Fibroblast of skin of left biceps (primary cell): ENCODE results near the gene CNBP.
"Not testable (repeated sequence)": the region's sequence is repeated elsewhere in the genome, so short reads cannot be mapped to it uniquely, and the experiment has no call there.

Experiments
- DNase-seq, 2 experiments: peaks; one replicate each; pipeline ENCODE4 v3.0.0-alpha.2; 2013; ENCODE audit warnings: low read depth in 2 of 2

Gene CNBP

DNA sequence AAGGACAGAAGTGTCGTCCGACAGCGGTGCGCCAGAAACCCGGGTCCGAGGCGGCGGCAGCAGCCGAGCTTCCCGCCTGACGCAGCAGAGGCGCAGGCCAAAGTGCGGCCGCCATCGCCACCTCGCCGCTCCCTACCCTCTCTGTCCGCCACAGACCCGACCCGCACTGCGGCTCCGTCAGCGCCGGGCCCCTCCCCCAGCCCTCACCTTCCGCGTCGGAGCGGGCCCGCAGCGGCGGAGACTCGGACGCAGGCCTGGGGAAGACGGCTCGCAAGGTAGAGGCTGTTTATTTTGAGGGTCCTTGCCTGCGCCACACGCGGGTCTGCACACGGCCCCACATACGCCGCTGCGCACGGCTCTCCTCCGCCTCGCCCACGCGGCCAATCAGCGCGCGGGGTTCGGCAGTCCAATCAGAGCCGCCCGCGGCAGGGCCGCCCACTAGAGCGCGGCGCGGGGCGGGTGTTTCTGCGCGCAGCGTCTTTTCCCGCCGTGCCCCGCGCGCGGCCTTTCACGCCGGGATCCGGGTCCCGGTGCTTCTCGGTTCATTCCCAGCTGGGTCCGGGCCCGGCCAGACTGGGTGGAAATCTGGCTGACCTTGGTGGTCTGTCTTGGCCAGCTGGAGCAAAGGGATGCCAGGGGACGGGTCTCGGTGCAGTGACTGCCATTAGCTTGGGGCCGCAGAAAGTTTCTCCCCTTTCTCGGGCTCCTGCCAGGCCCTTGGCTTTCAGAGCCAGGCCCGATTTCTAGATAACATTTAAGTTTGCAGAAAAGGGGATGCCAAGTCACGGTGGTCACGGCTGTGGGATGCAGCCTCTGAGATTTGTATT lies at the start of gene CNBP:
Gene CNBP (minus strand): TSS at position 328 of the 827 bp plus-strand sequence. CDS start 12,139 bp downstream, outside the sequence.
- DNase-seq, result peak; percentile 82 to 87

GRCh38 chr3:129231331-129232119 lies 47.8 kb upstream of the CNBP start:
- no peak for DNase-seq

- no peak for DNase-seq
Observed at GRCh38 chr3:129230311-129231019, 46.8 kb upstream of the CNBP start.

DNA sequence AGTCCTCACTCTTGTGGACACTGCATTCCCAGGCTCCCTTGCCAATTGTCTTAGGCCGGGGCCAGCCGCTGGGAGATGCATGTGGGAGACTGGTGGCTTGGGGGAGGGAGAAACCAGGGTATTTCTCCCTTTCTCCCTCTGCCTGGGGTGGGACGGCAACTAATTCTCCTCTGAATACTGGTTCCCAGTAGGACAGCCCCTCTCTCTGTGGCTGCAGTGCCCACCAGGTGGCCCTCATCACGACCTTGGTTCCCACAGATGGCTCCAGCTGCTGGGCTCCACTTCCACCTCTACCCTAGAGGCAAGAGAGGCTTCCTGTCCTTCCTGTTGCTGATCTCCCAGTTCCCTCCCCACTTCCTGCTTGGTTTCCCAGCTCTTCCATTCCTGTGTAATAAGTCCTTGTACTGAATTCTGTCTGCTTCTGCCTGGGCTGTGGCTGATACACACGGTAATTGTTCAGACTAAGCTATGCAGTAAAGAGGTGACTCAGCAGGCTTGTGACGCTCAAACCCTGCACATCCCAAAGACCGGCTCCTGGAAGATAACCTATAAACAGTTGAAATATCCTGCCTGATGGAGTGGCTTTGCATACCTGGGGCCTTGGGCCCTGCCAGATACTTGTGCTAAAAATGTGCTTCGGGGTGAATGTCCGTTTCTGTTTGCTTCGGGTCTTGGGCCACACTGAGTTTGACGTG lies 45.3 kb upstream of the CNBP start:
- DNase-seq, result peak in 1 of 2 experiments; percentile 24

- DNase-seq, result peak in 1 of 2 experiments; percentile 33
Observed at GRCh38 chr3:129226374-129226773, 42.7 kb upstream of the CNBP start.

- no peak for DNase-seq
Observed at GRCh38 chr3:129224984-129225393, 41.3 kb upstream of the CNBP start.

DNA sequence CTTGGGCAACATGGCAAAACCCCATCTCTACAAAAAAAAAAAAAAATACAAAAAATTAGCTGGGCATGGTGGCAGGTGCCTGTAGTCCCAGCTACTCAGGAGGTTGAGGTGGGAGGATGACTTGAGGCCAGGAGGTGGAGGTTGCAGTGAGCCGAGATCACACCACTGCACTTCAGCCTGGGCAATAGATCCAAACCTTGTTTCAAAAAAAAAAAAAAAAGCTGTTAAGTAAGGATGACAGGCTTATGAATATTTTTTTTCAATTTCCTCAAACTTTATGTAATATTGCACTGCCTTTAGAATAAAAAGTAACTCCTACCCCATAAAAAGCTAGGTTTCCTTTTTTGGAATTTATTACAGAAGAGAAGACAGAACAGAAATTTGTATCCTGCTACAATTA lies 40.7 kb upstream of the CNBP start:
- DNase-seq, result not testable (repeated sequence)

DNA sequence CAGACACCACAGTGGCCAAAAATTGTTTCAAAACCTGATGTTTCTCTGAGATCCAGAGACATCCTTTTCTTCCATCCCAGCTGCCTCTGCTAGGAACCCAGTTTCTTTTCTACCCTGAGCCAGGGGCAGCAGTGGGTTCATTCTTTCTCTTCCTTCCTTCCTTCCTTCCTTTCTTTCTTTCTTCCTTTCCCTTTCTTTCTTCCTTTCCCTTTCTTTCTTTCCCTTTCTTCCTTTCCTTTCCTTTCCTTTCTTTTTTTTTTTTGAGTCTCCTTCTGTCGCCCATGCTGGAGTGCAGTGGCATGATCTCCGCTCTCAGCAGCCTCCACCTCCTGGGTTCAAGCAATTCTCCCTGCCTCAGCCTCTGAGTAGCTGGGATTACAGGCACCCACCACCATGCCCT lies 35.0 kb upstream of the CNBP start:
- DNase-seq, result no peak

GRCh38 chr3:129213238-129213637 lies 29.5 kb upstream of the CNBP start:
- DNase-seq, result no peak

DNA sequence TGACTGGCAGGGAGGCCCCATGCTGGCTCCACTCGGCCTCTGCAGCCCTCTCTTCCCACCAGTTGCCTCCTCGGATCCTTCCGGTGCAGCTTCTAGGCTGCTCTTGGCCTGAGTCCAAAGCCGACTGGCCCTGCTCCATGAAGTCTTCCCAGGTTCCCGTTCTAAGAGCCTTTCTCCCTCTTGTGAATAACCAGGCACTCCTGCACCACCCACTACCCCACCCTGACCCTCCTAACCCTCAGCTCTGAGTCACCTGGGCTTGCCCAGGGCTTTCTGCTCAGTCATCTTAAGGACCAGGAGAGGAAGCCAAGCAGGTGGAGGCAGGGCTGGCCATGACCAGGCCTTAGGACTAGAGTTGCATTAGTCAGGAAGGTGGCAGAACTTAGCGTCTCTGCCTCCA lies 28.1 kb upstream of the CNBP start:
- no peak for DNase-seq

DNA sequence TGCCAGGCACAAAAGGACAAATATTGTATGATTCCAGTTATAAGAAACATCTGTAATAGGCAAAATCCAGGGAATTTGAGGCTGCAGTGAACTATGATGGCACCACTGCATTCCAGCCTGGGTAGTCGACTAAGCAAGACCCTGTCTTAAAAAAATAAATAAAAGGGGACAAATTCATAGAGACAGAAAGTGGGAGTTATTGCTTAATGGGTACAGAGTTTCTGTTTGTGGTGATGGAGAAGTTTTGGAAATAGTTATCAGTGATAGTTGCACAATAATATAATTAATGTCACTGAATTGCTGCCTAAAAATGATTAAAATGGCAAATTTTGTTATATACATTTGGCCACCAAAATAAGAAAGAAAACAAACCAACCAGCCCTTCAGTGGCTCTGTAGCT lies 27.6 kb upstream of the CNBP start:
- no peak for DNase-seq

DNA sequence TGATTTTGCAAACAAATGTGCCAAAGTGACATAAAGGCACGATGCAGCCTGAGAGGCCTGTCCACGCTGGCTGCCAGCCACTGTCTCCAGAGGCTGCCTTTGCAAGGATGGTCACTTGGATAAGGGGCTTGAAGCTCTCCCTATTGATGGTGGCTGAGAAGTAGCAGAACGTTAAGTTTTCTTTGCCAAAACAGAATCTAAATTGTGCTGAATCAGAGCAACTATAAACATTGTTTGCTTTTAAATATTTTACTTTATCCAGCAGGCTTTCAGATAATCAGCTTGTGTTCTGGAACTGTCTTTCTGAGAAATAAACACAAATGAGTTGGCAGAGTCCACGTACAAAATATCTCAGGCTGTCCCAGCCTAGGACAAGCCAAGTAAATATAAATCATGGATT lies 23.8 kb upstream of the CNBP start:
- DNase-seq, result no peak

DNA sequence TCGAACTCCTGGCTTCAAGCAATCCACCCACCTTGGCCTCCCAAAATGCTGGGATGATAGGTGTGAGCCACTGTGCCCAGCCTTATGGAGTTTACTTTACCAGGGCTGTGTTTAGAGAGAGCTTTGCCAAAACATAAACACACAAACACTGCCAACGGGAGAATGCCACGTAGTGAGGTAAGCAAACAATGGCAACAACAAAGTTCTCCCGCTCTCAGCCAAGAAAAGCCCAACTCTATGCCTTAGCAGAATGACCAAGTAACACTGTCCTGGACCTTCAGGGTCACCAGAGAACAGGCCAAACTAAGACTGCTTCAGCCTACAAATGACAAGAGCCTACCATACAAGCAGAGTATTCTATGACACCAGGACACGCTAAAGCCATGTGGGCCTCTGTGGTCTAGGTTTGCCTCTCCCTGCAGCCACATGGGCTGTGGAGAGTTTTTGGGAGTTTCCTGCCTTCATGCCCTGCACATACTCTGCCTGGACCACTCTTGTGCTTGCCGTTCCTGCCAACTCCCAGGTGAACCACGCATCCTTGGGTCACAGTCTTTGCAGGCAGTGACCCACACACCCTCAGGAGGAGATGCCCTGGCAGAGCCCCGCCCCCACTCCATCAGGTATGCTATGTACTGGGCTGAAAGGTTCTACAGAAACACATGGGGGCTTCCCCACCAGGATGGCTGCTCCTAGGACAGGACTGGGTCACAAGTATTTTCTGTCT lies 21.6 kb upstream of the CNBP start:
- no peak for DNase-seq

- no peak for DNase-seq
Observed at GRCh38 chr3:129204473-129204872, 20.8 kb upstream of the CNBP start.

- no peak for DNase-seq
Observed at GRCh38 chr3:129199366-129199765, 15.7 kb upstream of the CNBP start.

GRCh38 chr3:129197321-129197720 lies 13.6 kb upstream of the CNBP start:
- no peak for DNase-seq

DNA sequence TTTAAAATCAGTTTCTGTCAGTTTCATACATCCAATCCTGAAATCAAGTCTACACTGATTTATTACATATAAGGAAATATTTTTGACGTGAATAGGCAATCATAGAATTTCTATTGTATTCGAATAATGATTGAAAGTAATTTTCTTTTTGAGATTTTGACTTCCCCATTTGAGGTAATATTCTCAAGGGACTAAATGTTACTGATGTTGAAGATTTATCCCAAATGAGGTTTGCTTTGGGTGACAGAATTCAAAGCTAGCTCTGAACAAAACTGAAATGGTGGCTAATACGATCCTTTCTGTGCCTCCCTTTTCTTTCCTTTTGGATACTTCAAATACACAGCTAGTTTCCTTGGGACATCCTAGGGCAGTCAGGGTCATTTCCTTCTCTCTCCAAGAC lies 12.9 kb upstream of the CNBP start:
- DNase-seq, result no peak

DNA sequence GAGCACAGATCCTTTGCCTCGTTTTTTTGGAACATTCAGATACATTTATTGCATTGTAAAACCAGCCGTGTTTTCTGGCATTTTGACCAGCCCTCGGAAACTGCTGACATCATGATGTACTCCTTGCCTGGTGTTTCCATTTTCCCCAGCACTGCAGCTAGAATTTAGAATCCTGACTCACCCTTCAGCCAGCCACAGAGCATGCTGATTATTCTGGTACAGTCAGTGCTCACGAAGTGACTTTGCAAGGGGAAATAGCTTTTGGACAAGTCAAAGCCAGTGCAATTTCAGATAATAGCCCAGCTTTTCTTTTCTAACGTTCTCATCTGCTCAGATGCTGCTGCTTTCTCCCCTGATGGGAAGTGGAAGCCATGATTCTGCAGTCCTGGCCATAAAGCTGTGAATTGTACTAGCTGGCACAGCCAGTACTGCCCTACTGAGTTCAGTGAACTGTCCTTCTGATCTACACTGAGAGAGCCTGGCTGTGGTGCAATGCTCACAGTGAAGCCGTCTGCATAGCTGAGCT lies 12.1 kb upstream of the CNBP start:
- peak; percentile 80 to 85 for DNase-seq

GRCh38 chr3:129189793-129190192 lies 6.1 kb upstream of the CNBP start:
- DNase-seq, result not testable (repeated sequence)

GRCh38 chr3:129187857-129188256 lies 4.2 kb upstream of the CNBP start:
- no peak for DNase-seq

- DNase-seq, result no peak
Observed at GRCh38 chr3:129185783-129186182, 2.1 kb upstream of the CNBP start.
